ENCODE results near the gene SGO2. TPM values are rescaled to one million over a fixed set of nuclear protein-coding genes. Genes with fewer than 3 reads are reported as not detected.

The SGO2 gene
- total and polyA plus RNA-seq, 2 donors (not counting 3 experiments of a cell fraction or from before 2014, with no cell fraction given) = 1.7 to 20.5 TPM

- H3K4me3 ChIP-seq (replicated peaks in 1 of 3; ENCODE audit: insufficient read depth in 1 of 3, low read depth in 1 of 3, low read length in 3 of 3) = no peak overlapping the region
- no peaks in the 10 kb centered on the region for H4K20me1 ChIP-seq (replicated peaks; ENCODE audit: control insufficient read depth, extremely low read depth, insufficient read depth, low read length)
- H3K9me1 ChIP-seq (replicated peaks; ENCODE audit: control insufficient read depth, extremely low read depth, insufficient read depth, low read length) = no peaks in the 10 kb centered on the region
- H3K36me3 ChIP-seq (ENCODE audit: control insufficient read depth in 2 of 2, extremely low read depth in 1 of 2, insufficient read depth in 2 of 2, low read length in 2 of 2) = no peaks in the 10 kb centered on the region
- H3K79me2 ChIP-seq (ENCODE audit: control insufficient read depth, insufficient read depth, low read length) = no peaks in the 10 kb centered on the region
- intact Hi-C loops (cut with micrococcal nuclease) = no loop called here
- no peak for TF ChIP-seq FOS (IDR thresholded peaks at IDR 0.05; ENCODE audit: borderline replicate concordance, insufficient read depth, low read length)
- TF ChIP-seq MAX (IDR thresholded peaks at IDR 0.05; ENCODE audit: insufficient read depth, insufficient read length) = no peak
- no peak for TF ChIP-seq JUN (IDR thresholded peaks at IDR 0.05; ENCODE audit: borderline replicate concordance, insufficient read depth, insufficient read length, low read depth)
- no peak for TF ChIP-seq EZH2 (IDR thresholded peaks at IDR 0.05; ENCODE audit: borderline replicate concordance, low read depth, low read length, severe bottlenecking)
- no peak for TF ChIP-seq POLR2AphosphoS5 (IDR thresholded peaks at IDR 0.05; ENCODE audit: insufficient read depth, low read depth, low read length)
- TF ChIP-seq, protein P1, sequence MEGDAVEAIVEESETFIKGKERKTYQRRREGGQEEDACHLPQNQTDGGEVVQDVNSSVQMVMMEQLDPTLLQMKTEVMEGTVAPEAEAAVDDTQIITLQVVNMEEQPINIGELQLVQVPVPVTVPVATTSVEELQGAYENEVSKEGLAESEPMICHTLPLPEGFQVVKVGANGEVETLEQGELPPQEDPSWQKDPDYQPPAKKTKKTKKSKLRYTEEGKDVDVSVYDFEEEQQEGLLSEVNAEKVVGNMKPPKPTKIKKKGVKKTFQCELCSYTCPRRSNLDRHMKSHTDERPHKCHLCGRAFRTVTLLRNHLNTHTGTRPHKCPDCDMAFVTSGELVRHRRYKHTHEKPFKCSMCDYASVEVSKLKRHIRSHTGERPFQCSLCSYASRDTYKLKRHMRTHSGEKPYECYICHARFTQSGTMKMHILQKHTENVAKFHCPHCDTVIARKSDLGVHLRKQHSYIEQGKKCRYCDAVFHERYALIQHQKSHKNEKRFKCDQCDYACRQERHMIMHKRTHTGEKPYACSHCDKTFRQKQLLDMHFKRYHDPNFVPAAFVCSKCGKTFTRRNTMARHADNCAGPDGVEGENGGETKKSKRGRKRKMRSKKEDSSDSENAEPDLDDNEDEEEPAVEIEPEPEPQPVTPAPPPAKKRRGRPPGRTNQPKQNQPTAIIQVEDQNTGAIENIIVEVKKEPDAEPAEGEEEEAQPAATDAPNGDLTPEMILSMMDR (IDR thresholded peaks at IDR 0.05; ENCODE audit: extremely low read depth in 1 of 2, insufficient read depth in 1 of 2, low read depth in 1 of 2, low read length in 2 of 2) = no peak
- TF ChIP-seq POLR2A (IDR thresholded peaks at IDR 0.05; ENCODE audit: low read depth, low read length) = no peak
- no peak for TF ChIP-seq GATA2 (IDR thresholded peaks at IDR 0.05; ENCODE audit: insufficient read depth, insufficient read length, low read depth, low read length)
- no peak for TF ChIP-seq MYC (IDR thresholded peaks at IDR 0.05; ENCODE audit: low read depth, low read length)
- dilution Hi-C loops (cut with MboI; ENCODE audit: extremely low pct_ligation_motif_present, low sequenced_read_pairs) = no loop called here
- ChIA-PET POLR2A (no interaction called here), CTCF (no interaction called here)
- FAIRE-seq (no peak), DNase-seq (ENCODE audit: low read depth, low spot score) (no peak)
- no TSS peak for BruUV-seq (replicated peaks)
- no peaks in the 10 kb centered on the region for H3K9me3 ChIP-seq (replicated peaks; ENCODE audit: control insufficient read depth, insufficient read depth, low read length)
- H3K4me1 ChIP-seq (ENCODE audit: control insufficient read depth, extremely low read depth, insufficient read depth, low read length) = no peaks in the 10 kb centered on the region
- no peak overlapping the region for H2AFZ ChIP-seq (ENCODE audit: low read depth, low read length)
- H3K9ac ChIP-seq (replicated peaks; ENCODE audit: extremely low read depth, insufficient read depth, low read length) = no peak overlapping the region
- no peak overlapping the region for H3K27ac ChIP-seq (ENCODE audit: insufficient read depth, low read depth, low read length)
- no peak overlapping the region for H3K4me2 ChIP-seq (ENCODE audit: insufficient read depth, low read length)
- no peaks in the 10 kb centered on the region for H3K27me3 ChIP-seq (ENCODE audit: control insufficient read depth in 2 of 2, insufficient read depth in 2 of 2, low read length in 2 of 2)
These were observed 23.8 kb upstream of the SGO2 start for GRCh38 chr2:200502196-200502595.
